Measurements from ENCODE around the gene CAMK2B. TPM values are rescaled to one million over a fixed set of nuclear protein-coding genes. Genes with fewer than 3 reads are reported as not detected.

The CAMK2B gene
- 0.08 TPM for polyA plus RNA-seq (2013)

- under 1% methylated on average over 59 of the region's 85 CpGs for WGBS (ENCODE audit: insufficient coverage)
- Histone ChIP-seq H3K9me3 (ENCODE audit: control extremely low read depth in 1 of 5, control insufficient read depth in 4 of 5, insufficient read depth in 2 of 5, low read depth in 1 of 5, low read length in 4 of 5) (no peaks in the 10 kb centered on the region), H3K27me3 (replicated peaks in 2 of 5; ENCODE audit: control insufficient read depth in 4 of 5, insufficient read depth in 5 of 5, low read length in 4 of 5) (peaks cover 6 to 53% (median 30%) of the 10 kb centered on the region in 5 experiments), H3K27ac (ENCODE audit: insufficient read depth in 1 of 2, low read depth in 1 of 2, low read length in 2 of 2, poor library complexity in 1 of 2, severe bottlenecking in 2 of 2) (no peak within 1 kb of the TSS), H3K36me3 (ENCODE audit: control insufficient read depth in 4 of 4, insufficient read depth in 4 of 4, low read length in 3 of 4) (no peaks in the 10 kb centered on the region), H3K4me1 (ENCODE audit: control extremely low read depth in 1 of 4, control insufficient read depth in 4 of 4, insufficient read depth in 4 of 4, low read length in 3 of 4) (peaks cover 0 to 10% (median 4%) of the 10 kb centered on the region in 4 experiments), H3K4me3 (ENCODE audit: control insufficient read depth in 1 of 7, extremely low read depth in 1 of 7, insufficient read depth in 4 of 7, low read depth in 2 of 7, low read length in 6 of 7) (peak within 1 kb of the TSS in 6 of 7 experiments; percentile 6 to 61 (median 38))
- ChIA-PET POLR2A (no interaction called here), CTCF (no interaction called here)
- DNase-seq = peak in 2 of 3 donors; percentile 18 to 43
Measured at GRCh38 chr7:44325201-44325671, at the start of gene CAMK2B. CAMK2B (minus strand) TSS chr7:44325594; CDS start chr7:44325421, 173 bp downstream.

DNA sequence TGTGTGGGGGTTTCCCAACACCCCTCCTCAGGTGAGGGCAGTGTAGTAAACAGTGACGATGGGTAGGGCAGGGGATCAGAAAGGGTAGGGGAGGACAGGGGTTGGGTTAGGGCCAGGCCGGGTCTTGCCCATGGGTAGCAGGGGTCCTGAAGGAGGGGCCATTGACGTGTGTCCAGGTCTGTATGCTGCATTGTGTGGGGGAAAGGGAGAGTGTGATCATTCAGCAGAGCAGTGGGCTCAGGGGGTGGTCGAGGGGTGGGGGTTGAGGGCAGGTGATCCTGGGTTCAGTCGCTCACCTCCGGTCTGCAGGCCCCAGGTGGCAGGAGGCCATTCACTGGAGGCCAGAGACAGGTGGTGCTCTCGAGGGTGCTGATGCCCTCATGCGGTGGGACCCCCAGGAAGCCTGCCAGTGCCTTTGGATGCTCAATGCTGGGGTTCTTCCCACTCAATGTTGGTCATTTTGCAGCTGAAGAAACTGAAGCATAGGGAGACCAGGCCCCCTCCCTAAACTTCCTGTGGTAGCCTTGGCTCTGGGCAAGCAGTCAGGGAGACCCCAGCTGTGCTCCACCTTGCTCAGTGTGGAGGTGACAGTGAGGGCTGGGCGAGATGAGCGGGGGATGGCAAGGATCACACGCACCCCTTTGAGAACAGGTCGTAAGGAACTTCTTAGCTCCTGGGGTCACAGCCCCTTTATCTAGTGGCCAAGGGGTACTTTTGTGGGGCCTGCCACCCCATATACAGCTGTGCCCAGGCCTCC lies 48.8 kb upstream of the CAMK2B start:
- H3K27ac ChIP-seq (ENCODE audit: insufficient read depth in 1 of 2, low read depth in 1 of 2, low read length in 2 of 2, poor library complexity in 1 of 2, severe bottlenecking in 2 of 2) = no peak overlapping the region
- peaks cover 0 to 2% (median 0%) of the 10 kb centered on the region in 5 experiments for H3K9me3 ChIP-seq (ENCODE audit: control extremely low read depth in 1 of 5, control insufficient read depth in 4 of 5, insufficient read depth in 2 of 5, low read depth in 1 of 5, low read length in 4 of 5)
- H3K27me3 ChIP-seq (replicated peaks in 2 of 5; ENCODE audit: control insufficient read depth in 4 of 5, insufficient read depth in 5 of 5, low read length in 4 of 5) = peaks cover 2 to 8% (median 4%) of the 10 kb centered on the region in 5 experiments
- ChIA-PET POLR2A (no interaction called here), CTCF (interaction anchor here (0.8 kb wide), 1 partner anchor 9 kb away, joined by 3 read pairs; no protein-coding TSS in a partner anchor)
- 80% methylated on average over 8 of the region's 12 CpGs for WGBS (ENCODE audit: insufficient coverage)
- H3K4me3 ChIP-seq (ENCODE audit: control insufficient read depth in 1 of 7, extremely low read depth in 1 of 7, insufficient read depth in 4 of 7, low read depth in 2 of 7, low read length in 6 of 7) = no peak overlapping the region
- H3K36me3 ChIP-seq (ENCODE audit: control insufficient read depth in 4 of 4, insufficient read depth in 4 of 4, low read length in 3 of 4) = no peaks in the 10 kb centered on the region
- no peaks in the 10 kb centered on the region for H3K4me1 ChIP-seq (ENCODE audit: control extremely low read depth in 1 of 4, control insufficient read depth in 4 of 4, insufficient read depth in 4 of 4, low read length in 3 of 4)
- no peak for DNase-seq

DNA sequence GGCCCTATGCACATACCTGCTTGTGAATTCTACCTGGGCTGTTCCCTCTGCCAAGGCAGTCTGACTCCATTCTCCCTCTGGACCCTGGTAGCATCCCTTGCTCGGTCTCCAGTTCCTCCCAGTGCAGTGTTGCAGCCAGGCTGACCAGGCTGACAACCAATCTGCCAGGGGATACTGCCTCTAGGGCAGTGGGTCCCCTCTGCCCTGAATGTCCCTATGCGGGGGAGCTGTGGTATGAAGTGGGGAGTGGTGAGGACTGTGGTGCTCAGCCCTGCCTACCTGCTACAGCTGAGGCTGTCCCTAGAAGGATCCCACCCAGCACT lies 48.0 kb upstream of the CAMK2B start:
- ChIA-PET CTCF (interaction anchor here (0.8 kb wide), 1 partner anchor 8 kb away, joined by 3 read pairs; no protein-coding TSS in a partner anchor), POLR2A (no interaction called here)
- no peak for DNase-seq
- H3K9me3 ChIP-seq (ENCODE audit: control extremely low read depth in 1 of 5, control insufficient read depth in 4 of 5, insufficient read depth in 2 of 5, low read depth in 1 of 5, low read length in 4 of 5) = peaks cover 0 to 7% (median 0%) of the 10 kb centered on the region in 5 experiments
- H3K27ac ChIP-seq (ENCODE audit: insufficient read depth in 1 of 2, low read depth in 1 of 2, low read length in 2 of 2, poor library complexity in 1 of 2, severe bottlenecking in 2 of 2) = no peak overlapping the region
- WGBS (ENCODE audit: insufficient coverage) = no CpG with 5 or more reads among the region's 2 CpGs
- H3K27me3 ChIP-seq (replicated peaks in 2 of 5; ENCODE audit: control insufficient read depth in 4 of 5, insufficient read depth in 5 of 5, low read length in 4 of 5) = peaks cover 2 to 9% (median 5%) of the 10 kb centered on the region in 5 experiments
- no peak overlapping the region for H3K4me3 ChIP-seq (ENCODE audit: control insufficient read depth in 1 of 7, extremely low read depth in 1 of 7, insufficient read depth in 4 of 7, low read depth in 2 of 7, low read length in 6 of 7)
- no peaks in the 10 kb centered on the region for H3K36me3 ChIP-seq (ENCODE audit: control insufficient read depth in 4 of 4, insufficient read depth in 4 of 4, low read length in 3 of 4)
- H3K4me1 ChIP-seq (ENCODE audit: control extremely low read depth in 1 of 4, control insufficient read depth in 4 of 4, insufficient read depth in 4 of 4, low read length in 3 of 4) = no peaks in the 10 kb centered on the region

DNA sequence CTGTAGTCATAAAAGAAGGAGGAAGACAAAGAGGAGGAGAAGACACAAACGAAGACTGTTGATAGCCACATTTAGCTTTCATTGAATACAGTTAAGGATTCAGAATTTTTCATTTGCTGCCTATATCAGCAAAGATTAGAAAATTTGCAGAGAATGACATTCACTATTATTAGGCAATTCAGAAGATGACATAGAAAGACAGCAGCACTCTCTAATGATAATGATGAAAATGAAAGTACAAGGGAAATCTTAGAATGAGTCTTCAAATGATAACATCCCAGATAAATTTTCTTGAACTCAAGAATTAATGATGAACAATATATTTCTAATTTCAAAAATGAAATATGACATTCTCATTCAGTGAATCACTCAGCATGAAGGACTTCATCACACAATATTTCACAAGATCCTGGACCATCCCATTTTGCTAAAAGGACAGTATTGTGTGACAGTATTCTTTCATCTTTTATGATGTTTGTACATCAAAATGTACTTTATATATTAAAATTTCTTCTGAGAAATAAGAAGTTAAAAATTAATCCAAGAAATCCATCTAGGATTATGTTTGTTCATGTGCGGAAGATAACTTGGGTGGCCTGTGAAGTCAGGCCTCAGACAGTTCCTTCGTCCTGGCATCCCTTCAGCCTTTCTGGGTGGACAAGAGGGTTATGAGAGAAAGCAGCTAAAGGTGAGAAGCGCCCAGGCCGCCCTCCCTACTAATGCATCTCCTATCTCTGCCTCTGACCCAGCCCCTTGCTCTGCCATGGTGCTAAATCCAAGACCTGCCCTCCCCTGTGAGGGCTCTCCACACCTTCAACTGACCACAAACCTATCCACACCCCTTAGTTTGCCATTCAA lies 47.4 kb upstream of the CAMK2B start:
- Histone ChIP-seq H3K36me3 (ENCODE audit: control insufficient read depth in 4 of 4, insufficient read depth in 4 of 4, low read length in 3 of 4) (no peaks in the 10 kb centered on the region), H3K27me3 (replicated peaks in 2 of 5; ENCODE audit: control insufficient read depth in 4 of 5, insufficient read depth in 5 of 5, low read length in 4 of 5) (peaks cover 2 to 9% (median 5%) of the 10 kb centered on the region in 5 experiments), H3K4me3 (ENCODE audit: control insufficient read depth in 1 of 7, extremely low read depth in 1 of 7, insufficient read depth in 4 of 7, low read depth in 2 of 7, low read length in 6 of 7) (no peak overlapping the region), H3K4me1 (ENCODE audit: control extremely low read depth in 1 of 4, control insufficient read depth in 4 of 4, insufficient read depth in 4 of 4, low read length in 3 of 4) (no peaks in the 10 kb centered on the region), H3K27ac (ENCODE audit: insufficient read depth in 1 of 2, low read depth in 1 of 2, low read length in 2 of 2, poor library complexity in 1 of 2, severe bottlenecking in 2 of 2) (no peak overlapping the region), H3K9me3 (ENCODE audit: control extremely low read depth in 1 of 5, control insufficient read depth in 4 of 5, insufficient read depth in 2 of 5, low read depth in 1 of 5, low read length in 4 of 5) (peaks cover 0 to 7% (median 0%) of the 10 kb centered on the region in 5 experiments)
- ChIA-PET CTCF (no interaction called here), POLR2A (no interaction called here)
- WGBS (ENCODE audit: insufficient coverage) = 96% methylated on average over 4 of the region's 5 CpGs
- no peak for DNase-seq

- Histone ChIP-seq H3K9me3 (ENCODE audit: control extremely low read depth in 1 of 5, control insufficient read depth in 4 of 5, insufficient read depth in 2 of 5, low read depth in 1 of 5, low read length in 4 of 5) (peaks cover 0 to 7% (median 0%) of the 10 kb centered on the region in 5 experiments), H3K4me1 (ENCODE audit: control extremely low read depth in 1 of 4, control insufficient read depth in 4 of 4, insufficient read depth in 4 of 4, low read length in 3 of 4) (no peaks in the 10 kb centered on the region), H3K27ac (ENCODE audit: insufficient read depth in 1 of 2, low read depth in 1 of 2, low read length in 2 of 2, poor library complexity in 1 of 2, severe bottlenecking in 2 of 2) (no peak overlapping the region), H3K36me3 (ENCODE audit: control insufficient read depth in 4 of 4, insufficient read depth in 4 of 4, low read length in 3 of 4) (no peaks in the 10 kb centered on the region), H3K4me3 (ENCODE audit: control insufficient read depth in 1 of 7, extremely low read depth in 1 of 7, insufficient read depth in 4 of 7, low read depth in 2 of 7, low read length in 6 of 7) (no peak overlapping the region), H3K27me3 (replicated peaks in 2 of 5; ENCODE audit: control insufficient read depth in 4 of 5, insufficient read depth in 5 of 5, low read length in 4 of 5) (peaks cover 2 to 6% (median 6%) of the 10 kb centered on the region in 5 experiments)
- WGBS (ENCODE audit: insufficient coverage) = no CpG with 5 or more reads among the region's 1 CpG
- CTCF ChIA-PET = interaction anchor here (1.2 kb wide), 1 partner anchor 9 kb away, joined by 3 read pairs; no protein-coding TSS in a partner anchor
- DNase-seq = no peak
- POLR2A ChIA-PET = no interaction called here
Measured at GRCh38 chr7:44368885-44369284, 43.5 kb upstream of the CAMK2B start.

GRCh38 chr7:44368455-44368854 lies 43.1 kb upstream of the CAMK2B start:
- Histone ChIP-seq H3K9me3 (ENCODE audit: control extremely low read depth in 1 of 5, control insufficient read depth in 4 of 5, insufficient read depth in 2 of 5, low read depth in 1 of 5, low read length in 4 of 5) (peaks cover 0 to 7% (median 0%) of the 10 kb centered on the region in 5 experiments), H3K27ac (ENCODE audit: insufficient read depth in 1 of 2, low read depth in 1 of 2, low read length in 2 of 2, poor library complexity in 1 of 2, severe bottlenecking in 2 of 2) (no peak overlapping the region), H3K27me3 (replicated peaks in 2 of 5; ENCODE audit: control insufficient read depth in 4 of 5, insufficient read depth in 5 of 5, low read length in 4 of 5) (peaks cover 2 to 6% (median 5%) of the 10 kb centered on the region in 5 experiments), H3K4me1 (ENCODE audit: control extremely low read depth in 1 of 4, control insufficient read depth in 4 of 4, insufficient read depth in 4 of 4, low read length in 3 of 4) (no peaks in the 10 kb centered on the region), H3K36me3 (ENCODE audit: control insufficient read depth in 4 of 4, insufficient read depth in 4 of 4, low read length in 3 of 4) (no peaks in the 10 kb centered on the region), H3K4me3 (ENCODE audit: control insufficient read depth in 1 of 7, extremely low read depth in 1 of 7, insufficient read depth in 4 of 7, low read depth in 2 of 7, low read length in 6 of 7) (no peak overlapping the region)
- CTCF ChIA-PET = interaction anchor here (1.2 kb wide), 1 partner anchor 8 kb away, joined by 3 read pairs; no protein-coding TSS in a partner anchor
- POLR2A ChIA-PET = no interaction called here
- no peak for DNase-seq
